Hepatocyte (in vitro differentiated cells): ENCODE results near the gene HPX. TPM values are rescaled to one million over a fixed set of nuclear protein-coding genes. Genes with fewer than 3 reads are reported as not detected.

Source experiments
- DNase-seq: peaks from one replicate; pipeline ENCODE4 v3.0.0-alpha.2; 2016; ENCODE audit warnings: low spot score
- H2AFZ ChIP-seq: fragments of 200-600 bp; sonication (generic); 2 replicates; pipeline ENCODE4 v1.6.0; 2016; ENCODE audit warnings: antibody characterized with exemption, mild to moderate bottlenecking
- H3K27ac ChIP-seq: fragments of 200-600 bp; sonication (generic); 2 replicates; pipeline ENCODE4 v1.5.1; 2016; ENCODE audit warnings: mild to moderate bottlenecking
- H3K27me3 ChIP-seq: fragments of 200-600 bp; sonication (generic); 2 replicates; pipeline ENCODE4 v1.6.1; 2016
- H3K36me3 ChIP-seq: fragments of 200-600 bp; sonication (generic); replicated peaks from 2 replicates; pipeline ENCODE4 v1.5.1; 2016; ENCODE audit warnings: low read depth; ENCODE audit not compliant: insufficient read depth
- H3K4me1 ChIP-seq: fragments of 200-600 bp; sonication (generic); 2 replicates; pipeline ENCODE4 v1.5.1; 2016; ENCODE audit warnings: mild to moderate bottlenecking, moderate library complexity; ENCODE audit not compliant: insufficient read depth
- H3K4me2 ChIP-seq: fragments of 200-600 bp; sonication (generic); 2 replicates; pipeline ENCODE4 v1.6.0; 2016
- H3K4me3 ChIP-seq: fragments of 200-600 bp; sonication (generic); 2 replicates; pipeline ENCODE4 v1.5.1; 2016; ENCODE audit warnings: mild to moderate bottlenecking
- H3K79me2 ChIP-seq: fragments of 200-600 bp; sonication (generic); 2 replicates; pipeline ENCODE4 v1.6.0; 2017; ENCODE audit warnings: mild to moderate bottlenecking
- H3K9me2 ChIP-seq: fragments of 200-600 bp; sonication (generic); replicated peaks from 2 replicates; pipeline ENCODE4 v1.6.0; 2017; ENCODE audit warnings: mild to moderate bottlenecking; ENCODE audit not compliant: insufficient read depth
- H3K9me3 ChIP-seq: fragments of 200-600 bp; sonication (generic); 2 replicates; pipeline ENCODE4 v1.5.1; 2016; ENCODE audit warnings: low read depth, mild to moderate bottlenecking
- H4K20me1 ChIP-seq: fragments of 200-600 bp; sonication (generic); 2 replicates; pipeline ENCODE4 v1.6.0; 2016; ENCODE audit warnings: mild to moderate bottlenecking; ENCODE audit not compliant: insufficient read depth, poor library complexity, severe bottlenecking
- EZH2 ChIP-seq: fragments of 200-600 bp; sonication (generic); IDR thresholded peaks from 2 replicates; pipeline ENCODE4 v1.6.1; 2016; ENCODE audit warnings: antibody characterized with exemption, mild to moderate bottlenecking, borderline replicate concordance
- EZH2phosphoT487 ChIP-seq: fragments of 200-600 bp; sonication (generic); IDR thresholded peaks from one replicate; pipeline ENCODE4 v1.6.1; 2018; ENCODE audit warnings: antibody characterized with exemption, mild to moderate bottlenecking, low read depth, moderate library complexity; ENCODE audit not compliant: unreplicated experiment, severe bottlenecking
- WGBS: methylation state at CpG from one replicate; pipeline ENCODE4 v1.1.6; 2016; ENCODE audit warnings: low lambda C conversion rate; ENCODE audit errors: missing lambda C conversion rate; 5-methylcytosine and 5-hydroxymethylcytosine counted together
- polyA plus RNA-seq: library from polyadenylated mRNA; unstranded; fragments of >200 nt; fragmentation: Nextera tagmentation; extraction: Ambion mirVana; gene quantifications from 2 replicates; pipeline ENCODE4 v1.2.1, GENCODE V29; 2016
- total RNA-seq: library from RNA; depleted of rRNA; stranded (reverse); fragments of >200 nt; gene quantifications from 2 replicates; pipeline ENCODE4 v1.2.3, GENCODE V29; 2014
- TF ChIP-seq, protein P1 (sequence below): fragments of 200-600 bp; sonication (generic); IDR thresholded peaks from 2 replicates; pipeline ENCODE4 v1.5.1; 2016; ENCODE audit warnings: antibody characterized with exemption, mild to moderate bottlenecking; ENCODE audit not compliant: poor library complexity

The HPX gene
- total and polyA plus RNA-seq, 2 experiments from 2014 or later = 358 to 361 TPM

GRCh38 chr11:6488342-6488741 lies 47.6 kb upstream of the HPX start:
- Histone ChIP-seq H3K27ac (peak overlapping the region; percentile 79), H3K36me3 (no peaks in the 10 kb centered on the region), H3K79me2 (peaks cover 13% of the 10 kb centered on the region), H3K27me3 (no peaks in the 10 kb centered on the region), H3K9me2 (no peaks in the 10 kb centered on the region), H3K4me1 (peaks cover 30% of the 10 kb centered on the region), H4K20me1 (peaks cover 2% of the 10 kb centered on the region), H3K4me2 (peak overlapping the region; percentile 68), H2AFZ (no peak overlapping the region), H3K9me3 (no peaks in the 10 kb centered on the region), H3K4me3 (no peak overlapping the region)
- no peak for DNase-seq
- 90% methylated on average over 6 of the region's 6 CpGs for WGBS
- TF ChIP-seq, protein P1, sequence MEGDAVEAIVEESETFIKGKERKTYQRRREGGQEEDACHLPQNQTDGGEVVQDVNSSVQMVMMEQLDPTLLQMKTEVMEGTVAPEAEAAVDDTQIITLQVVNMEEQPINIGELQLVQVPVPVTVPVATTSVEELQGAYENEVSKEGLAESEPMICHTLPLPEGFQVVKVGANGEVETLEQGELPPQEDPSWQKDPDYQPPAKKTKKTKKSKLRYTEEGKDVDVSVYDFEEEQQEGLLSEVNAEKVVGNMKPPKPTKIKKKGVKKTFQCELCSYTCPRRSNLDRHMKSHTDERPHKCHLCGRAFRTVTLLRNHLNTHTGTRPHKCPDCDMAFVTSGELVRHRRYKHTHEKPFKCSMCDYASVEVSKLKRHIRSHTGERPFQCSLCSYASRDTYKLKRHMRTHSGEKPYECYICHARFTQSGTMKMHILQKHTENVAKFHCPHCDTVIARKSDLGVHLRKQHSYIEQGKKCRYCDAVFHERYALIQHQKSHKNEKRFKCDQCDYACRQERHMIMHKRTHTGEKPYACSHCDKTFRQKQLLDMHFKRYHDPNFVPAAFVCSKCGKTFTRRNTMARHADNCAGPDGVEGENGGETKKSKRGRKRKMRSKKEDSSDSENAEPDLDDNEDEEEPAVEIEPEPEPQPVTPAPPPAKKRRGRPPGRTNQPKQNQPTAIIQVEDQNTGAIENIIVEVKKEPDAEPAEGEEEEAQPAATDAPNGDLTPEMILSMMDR = no peak
- TF ChIP-seq EZH2phosphoT487 = no peak
- no peak for TF ChIP-seq EZH2

GRCh38 chr11:6486938-6487337 lies 46.2 kb upstream of the HPX start:
- DNase-seq = no peak
- Histone ChIP-seq H3K9me2 (no peaks in the 10 kb centered on the region), H2AFZ (no peak overlapping the region), H3K36me3 (no peaks in the 10 kb centered on the region), H3K4me1 (peaks cover 35% of the 10 kb centered on the region), H3K4me3 (no peak overlapping the region), H3K9me3 (no peaks in the 10 kb centered on the region), H3K79me2 (peaks cover 25% of the 10 kb centered on the region), H3K4me2 (no peak overlapping the region), H4K20me1 (peaks cover 3% of the 10 kb centered on the region), H3K27ac (peak overlapping the region; percentile 20), H3K27me3 (no peaks in the 10 kb centered on the region)
- 86% methylated on average over 1 of the region's 1 CpG for WGBS
- TF ChIP-seq EZH2 = no peak

DNA sequence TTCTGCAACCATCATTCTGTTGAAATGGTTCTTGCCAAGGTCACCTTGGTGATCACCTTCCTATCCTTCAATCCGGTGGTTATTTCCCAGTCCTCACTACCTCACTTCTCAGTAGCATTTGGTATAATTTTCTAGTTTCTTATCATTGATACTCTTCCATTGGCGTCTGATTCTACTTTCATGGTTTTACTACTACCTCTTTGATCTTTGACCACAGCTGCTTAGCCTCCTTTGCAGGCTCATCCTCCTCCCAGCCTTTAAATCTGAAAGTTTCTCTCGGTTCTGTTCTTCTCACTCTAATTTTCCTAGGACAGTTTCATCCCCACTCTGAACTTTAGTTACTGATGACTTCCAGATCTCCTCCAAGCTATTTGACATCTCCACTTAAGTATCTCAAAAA lies 45.5 kb upstream of the HPX start:
- Histone ChIP-seq H3K4me1 (peaks cover 35% of the 10 kb centered on the region), H2AFZ (no peak overlapping the region), H3K9me2 (no peaks in the 10 kb centered on the region), H3K9me3 (no peaks in the 10 kb centered on the region), H3K27me3 (no peaks in the 10 kb centered on the region), H4K20me1 (peaks cover 3% of the 10 kb centered on the region), H3K4me2 (no peak overlapping the region), H3K36me3 (no peaks in the 10 kb centered on the region), H3K27ac (peak overlapping the region; percentile 20), H3K79me2 (peaks cover 27% of the 10 kb centered on the region), H3K4me3 (no peak overlapping the region)
- DNase-seq = no peak
- WGBS = 72% methylated on average over 3 of the region's 3 CpGs
- TF ChIP-seq EZH2phosphoT487 = no peak
- TF ChIP-seq EZH2 = no peak
- TF ChIP-seq, protein P1 = no peak

GRCh38 chr11:6485661-6486060 lies 44.9 kb upstream of the HPX start:
- no peak overlapping the region for H3K4me3 ChIP-seq
- H3K27me3 ChIP-seq = no peaks in the 10 kb centered on the region
- peaks cover 3% of the 10 kb centered on the region for H4K20me1 ChIP-seq
- H2AFZ ChIP-seq = no peak overlapping the region
- no peaks in the 10 kb centered on the region for H3K9me2 ChIP-seq
- no peaks in the 10 kb centered on the region for H3K9me3 ChIP-seq
- TF ChIP-seq EZH2 = no peak
- TF ChIP-seq, protein P1 = no peak
- no peak for DNase-seq
- no peaks in the 10 kb centered on the region for H3K36me3 ChIP-seq
- H3K79me2 ChIP-seq = peaks cover 30% of the 10 kb centered on the region
- no peak overlapping the region for H3K4me2 ChIP-seq
- WGBS = 90% methylated on average over 3 of the region's 3 CpGs
- H3K27ac ChIP-seq = no peak overlapping the region
- peaks cover 35% of the 10 kb centered on the region for H3K4me1 ChIP-seq
